ENCODE data around the gene GALNT7.
A peak's percentile ranks its signal among the peaks of the same experiment; 100 is the strongest.

GALNT7 gene

DNA sequence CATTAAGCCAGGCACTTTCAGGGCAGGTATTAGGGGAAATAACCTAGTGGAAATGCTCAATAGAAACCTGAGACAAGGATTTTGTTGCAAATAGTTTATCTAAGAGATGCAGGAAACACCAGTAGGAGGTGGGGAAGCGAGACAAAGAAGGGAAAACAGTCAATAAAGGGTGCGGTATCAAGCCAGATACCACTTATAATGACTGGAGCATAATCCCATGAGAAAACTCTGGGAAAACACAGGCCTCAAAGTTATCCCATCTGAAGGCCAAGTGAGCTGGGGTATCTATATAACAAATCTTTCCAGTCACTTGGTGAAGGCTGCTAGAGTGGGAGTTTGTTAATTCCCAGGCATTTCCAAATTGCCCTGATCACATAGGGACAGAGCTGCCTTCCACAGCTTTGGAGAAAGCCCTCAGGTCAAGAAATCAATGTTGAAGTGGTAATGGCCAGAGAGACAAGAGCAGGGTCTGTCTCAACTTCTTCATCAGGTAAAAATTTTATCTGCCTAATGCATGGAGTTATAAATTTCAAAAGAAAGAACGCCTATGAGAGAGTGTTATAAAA lies 175.3 kb downstream of the GALNT7 start:
- DNase-seq (ENCODE audit: low read depth, low spot score): no peak

- no peak for DNase-seq (ENCODE audit: low read depth, low spot score)
Measured at GRCh38 chr4:173345648-173346047, 177.0 kb downstream of the GALNT7 start.

- DNase-seq (ENCODE audit: low read depth, low spot score): no peak
Measured at GRCh38 chr4:173346074-173346473, 177.5 kb downstream of the GALNT7 start.

GRCh38 chr4:173347467-173347866 lies 178.9 kb downstream of the GALNT7 start:
- no peak for DNase-seq (ENCODE audit: low read depth, low spot score)

DNA sequence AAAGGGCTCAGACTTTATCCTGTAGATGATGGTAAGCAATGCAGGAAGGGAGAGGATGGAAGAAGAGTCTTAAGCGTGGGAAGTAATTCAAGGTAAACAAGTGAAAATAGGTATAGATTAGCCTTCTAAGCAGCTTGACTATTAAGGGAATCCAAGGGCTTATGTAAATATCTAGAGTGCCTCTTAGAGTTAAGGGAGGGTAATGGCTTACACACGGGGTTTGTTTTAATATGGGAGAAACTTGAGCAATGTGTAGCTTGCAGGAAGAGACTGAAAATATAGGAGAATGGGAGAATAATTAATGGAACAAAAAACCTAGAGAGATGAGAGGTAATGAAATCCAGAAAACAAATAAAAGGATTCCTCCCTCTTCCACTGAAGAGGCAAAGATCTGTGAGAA lies 189.3 kb downstream of the GALNT7 start:
- no peak for DNase-seq (ENCODE audit: low read depth, low spot score)

DNA sequence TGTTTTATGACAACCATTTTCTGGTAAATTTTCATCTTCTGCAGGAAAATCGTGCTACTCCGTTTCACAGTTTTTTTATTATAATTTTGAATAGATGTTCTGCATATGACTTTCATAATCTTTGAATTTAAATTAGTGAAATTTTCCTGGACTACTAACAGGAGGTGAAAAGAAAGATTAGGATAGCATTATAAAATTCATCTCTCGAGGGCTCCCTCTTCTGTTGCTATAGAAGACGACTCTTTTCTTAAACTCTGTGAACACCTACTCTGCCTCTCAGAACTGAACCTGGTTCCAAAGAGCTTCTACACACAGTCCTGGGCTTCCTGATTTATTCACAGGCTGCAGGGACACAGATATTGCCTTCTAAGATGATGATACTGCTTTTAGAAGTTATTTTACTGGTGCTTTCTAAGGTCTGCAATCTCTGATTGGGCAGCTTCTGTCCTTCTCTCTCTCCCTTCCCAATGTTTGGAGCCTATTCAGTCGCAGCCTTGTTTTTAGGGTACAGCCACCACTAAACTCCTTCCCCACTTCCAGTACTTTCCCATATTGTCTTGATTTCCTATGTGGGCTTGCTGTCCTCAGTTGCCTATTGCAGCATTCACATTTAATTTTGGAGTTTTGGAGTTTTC lies 192.1 kb downstream of the GALNT7 start:
- no peak for DNase-seq (ENCODE audit: low read depth, low spot score)

DNA sequence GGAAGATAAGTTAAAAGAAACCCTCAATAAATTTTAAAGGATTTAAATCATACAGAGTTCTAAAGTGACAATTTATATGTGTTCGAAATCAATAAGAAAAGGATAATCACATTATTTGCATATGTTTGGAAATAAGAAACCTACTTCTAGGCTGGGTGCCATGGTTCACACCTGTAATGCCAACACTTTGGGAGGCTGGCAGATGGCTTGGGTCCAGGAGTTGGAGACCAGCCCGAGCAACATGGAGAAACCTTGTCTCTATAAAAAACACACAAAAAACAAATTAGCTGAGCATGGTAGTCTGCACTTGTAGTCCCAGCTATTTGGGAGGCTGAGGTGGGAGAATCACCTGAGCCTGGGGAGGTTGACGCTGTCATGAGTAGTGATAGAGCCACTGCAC lies 194.1 kb downstream of the GALNT7 start:
- DNase-seq (ENCODE audit: low read depth, low spot score): no peak

DNA sequence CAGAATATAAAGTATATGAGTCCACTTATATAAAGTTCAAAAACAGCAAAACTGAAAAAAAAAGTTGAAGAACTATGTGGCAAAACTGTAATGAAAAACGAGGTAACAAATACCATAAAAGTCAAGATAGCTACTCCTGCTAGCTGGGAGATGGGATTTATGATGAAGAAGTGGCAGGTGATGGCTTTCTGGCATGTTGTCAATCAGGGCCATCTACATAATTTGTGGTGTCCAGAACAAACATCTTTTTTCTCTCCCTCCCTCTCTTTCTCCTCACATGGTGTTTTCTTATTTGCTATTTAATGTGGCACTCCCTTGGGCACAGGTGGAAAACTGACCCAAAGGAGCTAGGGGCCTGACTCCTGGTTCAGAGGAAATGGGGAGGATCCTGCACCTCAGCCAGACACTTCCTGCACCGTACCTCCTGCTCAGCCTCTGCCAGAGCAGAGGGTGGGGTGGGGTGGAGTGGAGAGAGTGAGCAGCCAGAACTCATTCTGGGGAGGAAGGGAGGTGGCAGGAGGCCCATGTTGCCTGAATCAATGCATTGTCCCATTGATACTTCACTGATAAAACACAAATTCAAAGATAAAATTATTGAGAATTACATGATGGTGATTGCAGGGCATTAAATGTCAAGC lies 196.9 kb downstream of the GALNT7 start:
- no peak for DNase-seq (ENCODE audit: low read depth, low spot score)

- no peak for DNase-seq (ENCODE audit: low read depth, low spot score)
Measured at GRCh38 chr4:173367285-173367684, 198.7 kb downstream of the GALNT7 start.

GRCh38 chr4:173367946-173368345 lies 199.3 kb downstream of the GALNT7 start:
- DNase-seq (ENCODE audit: low read depth, low spot score): no peak

DNA sequence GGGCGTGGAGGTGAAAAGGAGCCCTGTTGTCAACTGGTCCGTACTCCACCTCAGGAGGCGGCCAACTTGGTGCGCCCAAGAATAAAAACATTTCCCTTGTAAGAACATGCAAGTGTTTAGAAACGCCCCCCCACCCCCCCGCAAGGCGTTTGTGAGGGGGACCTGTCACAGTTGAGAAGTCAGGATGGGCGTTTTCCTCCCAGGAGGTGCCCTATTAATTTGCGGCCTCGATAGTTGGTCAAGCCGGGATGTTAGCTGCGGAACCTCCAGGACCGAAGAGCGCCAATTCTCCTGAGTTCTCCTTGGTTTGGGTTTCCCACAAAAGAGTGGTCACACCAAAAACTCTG lies 201.5 kb downstream of the GALNT7 start:
- DNase-seq (ENCODE audit: low read depth, low spot score): peak; percentile 34

DNA sequence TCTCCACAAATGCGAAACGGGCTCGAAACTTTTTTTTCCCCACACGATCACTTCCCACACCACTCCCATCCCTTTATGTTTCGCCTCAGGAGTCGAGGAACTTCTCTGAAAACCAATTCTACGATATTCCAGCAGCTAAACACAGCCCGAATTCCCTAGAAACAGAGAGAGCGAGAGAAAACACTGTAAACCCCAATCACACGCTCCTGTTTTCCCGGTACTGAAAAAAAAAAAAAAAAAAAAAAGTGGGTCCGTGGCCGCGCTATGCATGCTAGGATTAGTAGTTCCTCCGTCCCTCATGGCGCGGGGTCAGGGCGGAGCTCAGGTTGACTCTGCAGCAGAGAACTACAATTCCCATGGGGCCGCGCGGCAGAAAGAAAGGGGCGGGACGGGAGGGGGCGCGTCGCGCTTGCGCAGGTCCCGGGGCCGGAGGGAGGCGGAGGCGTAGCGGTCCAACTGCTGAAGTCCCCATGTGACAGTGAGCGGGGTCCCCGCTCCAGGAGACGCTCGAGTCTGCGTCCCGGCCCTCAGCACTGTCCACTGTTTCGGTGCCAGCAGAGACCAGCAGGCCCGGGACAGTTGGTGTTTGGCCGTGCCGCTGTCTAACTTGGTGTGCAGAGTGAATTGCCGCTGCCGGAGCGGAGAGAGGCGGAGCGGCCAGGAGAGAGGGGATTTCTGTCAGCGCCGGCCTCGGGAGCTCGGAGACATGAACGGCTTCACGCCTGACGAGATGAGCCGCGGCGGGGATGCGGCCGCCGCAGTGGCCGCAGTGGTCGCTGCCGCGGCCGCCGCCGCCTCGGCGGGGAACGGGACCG lies 202.1 kb downstream of the GALNT7 start, which contains the start of gene SAP30:
Gene SAP30 (plus strand): TSS at position 478 of the 815 bp plus-strand sequence. CDS start 229 bp downstream, at position 707.
- DNase-seq (ENCODE audit: low read depth, low spot score): peak; percentile 93

DNA sequence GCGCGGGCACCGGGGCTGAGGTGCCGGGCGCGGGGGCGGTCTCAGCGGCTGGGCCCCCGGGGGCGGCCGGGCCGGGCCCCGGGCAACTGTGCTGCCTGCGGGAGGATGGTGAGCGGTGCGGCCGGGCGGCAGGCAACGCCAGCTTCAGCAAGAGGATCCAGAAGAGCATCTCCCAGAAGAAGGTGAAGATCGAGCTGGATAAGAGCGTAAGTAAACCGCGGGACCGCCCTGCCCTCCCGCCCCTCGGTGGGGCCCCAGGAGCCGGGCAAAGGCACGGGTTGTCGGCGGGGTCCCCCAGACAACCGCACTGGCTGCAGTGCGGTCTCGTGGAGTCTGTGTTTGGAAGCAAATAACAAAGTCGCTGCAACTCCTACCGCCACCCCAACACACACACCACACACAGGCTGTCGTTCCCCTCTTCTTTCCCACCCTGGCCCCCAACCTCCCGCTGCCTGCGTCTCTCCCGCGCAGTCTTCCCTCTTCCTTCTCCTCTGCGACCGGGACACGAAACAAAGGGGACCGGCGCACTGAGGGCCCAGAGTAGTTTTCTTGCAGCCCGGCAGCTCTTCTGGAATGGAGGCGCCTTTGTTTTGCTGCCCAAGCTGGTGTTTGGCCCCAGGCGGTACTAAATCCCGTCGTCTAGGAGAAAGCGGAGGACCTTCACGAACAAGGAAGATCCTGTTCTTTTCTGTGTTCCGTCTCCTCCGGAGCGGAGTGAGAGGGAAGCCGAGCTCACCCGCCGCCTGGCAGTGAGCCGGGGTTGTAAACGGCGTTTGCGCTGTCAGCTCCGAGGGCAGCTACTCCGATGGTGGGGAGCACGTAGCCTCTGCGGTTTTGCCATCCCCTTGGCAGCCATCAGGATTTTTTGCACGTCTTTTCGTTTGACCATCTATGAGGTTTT lies 202.9 kb downstream of the GALNT7 start:
- no peak for DNase-seq (ENCODE audit: low read depth, low spot score)
